Ovary (tissue), 3 donors: ENCODE results near the gene BNC2.

ENCODE experiments used
- EP300 ChIP-seq: sonication (generic); formaldehyde crosslinking; IDR thresholded peaks from one replicate; pipeline ENCODE4 v1.6.1; 2017; ENCODE audit warnings: antibody characterized with exemption
- TF ChIP-seq, protein P1 (sequence below), 3 donors: fragments of 450-650 bp in 2 of 3; fragments of 200-600 bp in 1 of 3; IDR thresholded peaks; one replicate each; pipeline versions ENCODE4 v1.5.1 to v1.8.0; 2016 to 2022; ENCODE audit warnings: antibody characterized with exemption in 3 of 3, mild to moderate bottlenecking in 1 of 3
- donor health status: DM: no; HTN: no; CAD: no.

GRCh38 chr9:16864649-16865434 lies 5.6 kb downstream of the BNC2 start:
- TF ChIP-seq, protein P1, sequence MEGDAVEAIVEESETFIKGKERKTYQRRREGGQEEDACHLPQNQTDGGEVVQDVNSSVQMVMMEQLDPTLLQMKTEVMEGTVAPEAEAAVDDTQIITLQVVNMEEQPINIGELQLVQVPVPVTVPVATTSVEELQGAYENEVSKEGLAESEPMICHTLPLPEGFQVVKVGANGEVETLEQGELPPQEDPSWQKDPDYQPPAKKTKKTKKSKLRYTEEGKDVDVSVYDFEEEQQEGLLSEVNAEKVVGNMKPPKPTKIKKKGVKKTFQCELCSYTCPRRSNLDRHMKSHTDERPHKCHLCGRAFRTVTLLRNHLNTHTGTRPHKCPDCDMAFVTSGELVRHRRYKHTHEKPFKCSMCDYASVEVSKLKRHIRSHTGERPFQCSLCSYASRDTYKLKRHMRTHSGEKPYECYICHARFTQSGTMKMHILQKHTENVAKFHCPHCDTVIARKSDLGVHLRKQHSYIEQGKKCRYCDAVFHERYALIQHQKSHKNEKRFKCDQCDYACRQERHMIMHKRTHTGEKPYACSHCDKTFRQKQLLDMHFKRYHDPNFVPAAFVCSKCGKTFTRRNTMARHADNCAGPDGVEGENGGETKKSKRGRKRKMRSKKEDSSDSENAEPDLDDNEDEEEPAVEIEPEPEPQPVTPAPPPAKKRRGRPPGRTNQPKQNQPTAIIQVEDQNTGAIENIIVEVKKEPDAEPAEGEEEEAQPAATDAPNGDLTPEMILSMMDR (IDR thresholded peaks at IDR 0.05): no peak
- TF ChIP-seq EP300: no peak
